ENCODE results near the gene GPR55. TPM values are rescaled to one million over a fixed set of nuclear protein-coding genes. Genes with fewer than 3 reads are reported as not detected.

GPR55 gene
- total and polyA plus RNA-seq, 8 donors = 0.06 to 0.24 (median 0.09) TPM; not detected in 3

DNA sequence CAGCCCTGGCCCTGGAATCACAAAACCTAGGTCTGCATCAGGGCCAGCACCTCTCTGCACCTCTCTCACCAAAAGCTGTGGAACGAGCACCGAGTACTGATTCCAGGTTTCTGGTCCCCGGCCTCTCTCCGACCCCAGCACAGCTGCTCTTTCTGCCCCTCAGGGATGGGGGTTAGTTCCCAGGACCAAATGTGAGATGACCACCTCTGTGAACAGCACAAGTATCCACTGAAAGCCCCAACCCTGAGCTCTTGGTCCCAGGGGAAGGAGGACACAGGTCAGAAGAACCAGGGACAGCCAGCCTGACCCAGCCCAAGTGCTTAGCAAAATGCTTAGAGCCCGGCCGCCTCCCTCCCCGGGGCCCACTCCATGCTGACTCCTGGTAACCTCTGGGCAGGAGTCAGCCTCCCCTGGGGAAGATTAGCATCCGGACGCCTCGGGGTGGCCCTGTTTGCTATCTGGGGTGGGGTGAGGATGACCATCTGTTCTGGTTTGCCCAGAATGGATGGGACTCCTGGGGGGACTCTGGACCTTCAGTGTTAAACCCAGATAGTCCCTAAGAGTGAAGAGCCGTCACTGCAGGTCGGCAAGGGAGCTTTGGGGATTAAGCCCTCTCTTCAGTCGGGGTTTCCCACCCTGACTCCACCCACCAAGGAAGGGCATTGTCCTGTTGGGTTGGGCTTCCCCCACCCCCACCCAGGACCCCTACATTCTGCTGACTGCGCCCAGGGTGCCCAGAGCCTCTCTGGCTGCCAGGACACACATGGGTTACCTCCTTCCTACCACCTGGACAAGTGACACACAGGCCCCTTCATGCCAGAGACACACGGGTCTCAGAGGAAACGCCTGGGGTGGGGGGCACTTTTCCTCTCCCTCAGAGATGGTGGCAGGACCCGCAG is 9.4 kb upstream of the GPR55 start:
- TF ChIP-seq, protein P1, sequence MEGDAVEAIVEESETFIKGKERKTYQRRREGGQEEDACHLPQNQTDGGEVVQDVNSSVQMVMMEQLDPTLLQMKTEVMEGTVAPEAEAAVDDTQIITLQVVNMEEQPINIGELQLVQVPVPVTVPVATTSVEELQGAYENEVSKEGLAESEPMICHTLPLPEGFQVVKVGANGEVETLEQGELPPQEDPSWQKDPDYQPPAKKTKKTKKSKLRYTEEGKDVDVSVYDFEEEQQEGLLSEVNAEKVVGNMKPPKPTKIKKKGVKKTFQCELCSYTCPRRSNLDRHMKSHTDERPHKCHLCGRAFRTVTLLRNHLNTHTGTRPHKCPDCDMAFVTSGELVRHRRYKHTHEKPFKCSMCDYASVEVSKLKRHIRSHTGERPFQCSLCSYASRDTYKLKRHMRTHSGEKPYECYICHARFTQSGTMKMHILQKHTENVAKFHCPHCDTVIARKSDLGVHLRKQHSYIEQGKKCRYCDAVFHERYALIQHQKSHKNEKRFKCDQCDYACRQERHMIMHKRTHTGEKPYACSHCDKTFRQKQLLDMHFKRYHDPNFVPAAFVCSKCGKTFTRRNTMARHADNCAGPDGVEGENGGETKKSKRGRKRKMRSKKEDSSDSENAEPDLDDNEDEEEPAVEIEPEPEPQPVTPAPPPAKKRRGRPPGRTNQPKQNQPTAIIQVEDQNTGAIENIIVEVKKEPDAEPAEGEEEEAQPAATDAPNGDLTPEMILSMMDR (IDR thresholded peaks at IDR 0.05) = no peak
- intact Hi-C loops (cut with DNase I) = no loop called here
- DNase-seq = no peak

DNA sequence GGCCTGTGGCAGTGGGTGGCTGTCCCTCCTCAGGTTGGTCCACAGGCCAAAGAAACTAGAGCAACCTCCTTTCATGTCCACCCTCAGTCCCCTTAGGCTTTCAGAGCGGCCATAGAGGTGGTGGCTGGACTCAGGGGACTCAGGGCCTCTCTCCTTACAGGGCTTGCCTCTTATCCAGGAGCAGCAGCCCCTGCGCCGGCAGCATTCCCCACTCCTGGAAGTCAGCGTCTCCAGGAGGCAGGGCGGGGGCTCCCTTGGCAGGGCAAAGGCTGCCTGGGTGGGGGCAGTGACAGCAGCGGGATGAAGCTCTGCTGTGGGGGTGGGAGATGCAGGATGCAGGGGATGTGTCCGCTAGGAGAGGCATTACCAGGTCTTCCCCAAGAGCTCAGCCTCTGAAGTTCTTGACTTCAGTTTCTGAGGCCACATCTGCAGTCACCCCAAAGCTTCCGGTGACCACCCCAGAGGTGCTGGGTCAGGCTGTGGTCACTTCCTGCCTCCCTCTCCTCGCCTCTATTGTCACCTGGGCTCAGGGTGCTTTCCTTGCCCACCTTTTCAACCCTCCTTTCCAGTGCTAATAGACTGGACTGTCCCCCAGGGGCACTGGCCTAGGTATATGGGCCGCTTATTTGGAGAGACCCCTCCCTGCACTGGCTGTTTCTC is 8.6 kb upstream of the GPR55 start:
- DNase-seq (no peak), ATAC-seq (no peak)
- Histone ChIP-seq H3K27me3 (peaks cover 0 to 19% of the 10 kb centered on the region in 2 donors), H3K27ac (no peak overlapping the region), H3K36me3 (no peaks in the 10 kb centered on the region), H3K4me3 (no peak overlapping the region), H3K4me1 (peaks cover 0 to 7% of the 10 kb centered on the region in 2 donors), H3K9me3 (peaks cover 0 to 25% of the 10 kb centered on the region in 2 donors)
- intact Hi-C loops (cut with DNase I) = no loop called here
- TF ChIP-seq, protein P1 (IDR thresholded peaks at IDR 0.05) = no peak

More for the DNA sequence above, 9.4 kb upstream of the GPR55 start:
- Histone ChIP-seq H3K4me1 (peaks cover 0 to 7% of the 10 kb centered on the region in 2 donors), H3K27ac (no peak overlapping the region), H3K36me3 (no peaks in the 10 kb centered on the region), H3K9me3 (peaks cover 0 to 25% of the 10 kb centered on the region in 2 donors), H3K4me3 (no peak overlapping the region), H3K27me3 (peaks cover 0 to 19% of the 10 kb centered on the region in 2 donors)
- ATAC-seq = no peak

DNA sequence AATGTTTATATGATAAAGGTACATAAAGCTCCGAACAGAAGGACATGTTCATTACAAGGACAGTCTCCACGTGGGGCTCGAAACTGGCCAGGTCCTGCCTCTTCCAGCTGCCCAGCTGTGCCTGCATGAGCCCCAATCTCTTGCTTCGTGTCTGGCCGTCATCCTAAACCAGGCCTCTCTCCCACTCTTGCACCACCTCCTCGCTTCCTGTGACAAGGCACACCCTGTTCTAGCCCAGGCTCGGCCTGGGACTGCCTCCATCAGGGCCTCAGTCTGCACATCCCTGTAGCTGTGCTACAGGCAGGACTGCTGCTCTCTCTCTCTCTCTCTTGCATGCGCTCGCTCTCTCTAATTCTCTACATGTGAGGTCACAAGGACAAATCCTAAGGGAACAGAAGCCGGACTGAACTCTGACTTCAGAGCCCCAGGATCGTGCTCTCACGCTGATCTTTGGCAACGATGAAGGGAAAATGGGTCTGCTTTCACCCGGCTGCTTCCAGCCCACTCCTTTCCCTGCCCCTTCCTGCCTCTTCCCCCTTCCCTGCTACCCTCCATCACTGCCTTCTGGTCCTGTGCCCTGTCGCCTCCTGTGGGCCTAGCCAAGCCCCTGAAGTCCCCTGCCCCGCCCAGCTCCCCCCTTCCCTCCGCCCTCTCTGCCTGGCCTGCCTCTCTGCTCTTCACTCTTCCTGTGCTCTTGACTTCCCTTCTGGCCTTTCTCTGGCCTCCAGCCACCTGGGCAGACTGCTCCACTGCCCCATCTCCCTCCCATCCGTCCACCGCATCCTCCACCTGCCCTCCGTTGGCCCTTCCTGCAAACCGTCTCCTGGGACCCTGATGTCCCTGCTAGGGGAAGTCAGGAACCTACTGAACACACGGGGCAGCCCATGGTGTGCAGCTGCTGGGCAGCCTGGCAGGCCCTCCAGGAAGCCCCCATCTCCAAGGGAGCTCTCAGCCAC is 7.8 kb upstream of the GPR55 start:
- no peaks in the 10 kb centered on the region for H3K36me3 ChIP-seq
- TF ChIP-seq, protein P1 (IDR thresholded peaks at IDR 0.05) = no peak
- H3K9me3 ChIP-seq = peaks cover 0 to 22% of the 10 kb centered on the region in 2 donors
- H3K4me3 ChIP-seq = no peak overlapping the region
- peak in 2 of 4 donors; percentile 35 to 74 for DNase-seq
- no peak overlapping the region for H3K27ac ChIP-seq
- ATAC-seq = peak; percentile 60
- peaks cover 0 to 7% of the 10 kb centered on the region in 2 donors for H3K4me1 ChIP-seq
- intact Hi-C loops (cut with DNase I) = no loop called here
- H3K27me3 ChIP-seq = peaks cover 0 to 19% of the 10 kb centered on the region in 2 donors

DNA sequence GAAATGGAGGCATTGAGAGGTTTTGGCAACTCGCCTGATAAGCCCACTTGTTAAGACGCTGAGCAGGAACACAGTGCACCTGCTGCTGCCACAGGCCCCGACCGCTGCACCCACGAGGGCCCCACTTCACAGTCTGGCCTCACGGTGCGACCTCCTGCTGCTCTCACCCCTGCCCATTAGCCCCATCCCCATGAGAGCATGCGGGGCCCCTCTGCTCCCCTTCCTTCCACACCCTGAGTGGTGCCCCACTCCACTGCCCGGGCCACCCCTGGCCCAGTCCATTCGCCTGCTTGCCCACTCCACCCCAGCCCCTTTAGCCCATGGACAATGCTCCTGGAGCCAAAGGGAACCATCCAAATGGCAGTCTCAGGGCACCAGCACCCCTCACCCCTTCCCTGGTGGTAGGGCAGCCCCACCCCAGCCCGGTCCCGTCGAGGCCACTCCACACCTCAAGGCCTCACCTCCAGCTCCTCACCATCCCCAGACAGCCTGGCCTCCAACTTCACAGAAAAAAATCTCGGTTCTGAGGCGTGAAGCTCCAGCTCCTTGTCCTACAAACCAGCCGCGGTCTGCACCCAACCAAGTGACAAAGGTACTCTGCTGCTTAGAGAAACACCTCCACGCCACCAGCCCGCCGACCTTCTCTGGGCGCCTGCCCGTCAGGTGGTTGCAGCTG is 6.7 kb upstream of the GPR55 start:
- intact Hi-C loops (cut with DNase I) = no loop called here
- H3K36me3 ChIP-seq = no peaks in the 10 kb centered on the region
- H3K27ac ChIP-seq = no peak overlapping the region
- TF ChIP-seq, protein P1 (IDR thresholded peaks at IDR 0.05) = no peak
- peaks cover 0 to 7% of the 10 kb centered on the region in 2 donors for H3K4me1 ChIP-seq
- H3K9me3 ChIP-seq = peaks cover 0 to 11% of the 10 kb centered on the region in 2 donors
- H3K4me3 ChIP-seq = no peak overlapping the region
- peaks cover 0 to 19% of the 10 kb centered on the region in 2 donors for H3K27me3 ChIP-seq
- DNase-seq (peak in 1 of 4 donors; percentile 27), ATAC-seq (no peak)

Measured in left lung (tissue), 10 donors.